NCI-H1436 treated with DMSO at 0.1 percent for 48 hours (cell line): Measurements from ENCODE around the gene PTPRB.
A peak's percentile ranks its signal among the peaks of the same experiment; 100 is the strongest.

Experiments
- DNase-seq: peaks from one replicate; lab custom pipeline; 2025; lab: John Stamatoyannopoulos, UW

PTPRB gene

GRCh38 chr12:70592664-70593063 is 44.6 kb downstream of the PTPRB start:
- no peak for DNase-seq

DNA sequence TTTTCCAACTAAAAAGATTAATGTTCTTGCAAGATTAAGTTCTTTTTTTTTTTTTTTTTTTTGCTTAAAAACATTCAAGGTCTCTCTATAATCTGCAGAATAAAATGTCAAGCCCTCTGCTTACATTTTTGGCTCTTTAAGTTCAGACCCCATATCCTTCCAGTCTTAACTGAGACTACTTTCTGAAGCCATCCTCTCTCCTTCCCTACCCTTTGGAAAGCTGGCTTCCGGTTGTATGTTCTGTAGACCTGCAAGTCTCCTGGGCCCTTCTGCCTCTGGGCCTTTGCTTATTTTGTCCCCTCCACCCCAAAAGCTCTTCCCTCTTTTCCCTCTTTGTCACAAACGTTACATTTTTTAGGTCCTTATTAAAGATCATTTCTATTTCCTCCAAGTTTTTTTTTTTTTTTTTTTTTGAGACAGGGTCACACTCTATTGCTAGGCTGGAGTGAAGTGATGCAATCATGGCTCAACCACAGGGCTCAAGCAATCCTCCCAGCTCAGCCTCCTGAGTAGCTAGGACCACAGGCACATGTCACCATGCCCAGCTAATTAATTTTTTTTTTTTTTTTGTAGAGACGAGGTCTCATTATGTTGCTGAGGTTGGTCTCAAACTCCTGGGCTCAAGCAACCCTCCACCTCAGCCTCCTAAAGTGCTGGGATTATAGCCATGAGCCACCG is 46.5 kb downstream of the PTPRB start:
- DNase-seq = no peak

DNA sequence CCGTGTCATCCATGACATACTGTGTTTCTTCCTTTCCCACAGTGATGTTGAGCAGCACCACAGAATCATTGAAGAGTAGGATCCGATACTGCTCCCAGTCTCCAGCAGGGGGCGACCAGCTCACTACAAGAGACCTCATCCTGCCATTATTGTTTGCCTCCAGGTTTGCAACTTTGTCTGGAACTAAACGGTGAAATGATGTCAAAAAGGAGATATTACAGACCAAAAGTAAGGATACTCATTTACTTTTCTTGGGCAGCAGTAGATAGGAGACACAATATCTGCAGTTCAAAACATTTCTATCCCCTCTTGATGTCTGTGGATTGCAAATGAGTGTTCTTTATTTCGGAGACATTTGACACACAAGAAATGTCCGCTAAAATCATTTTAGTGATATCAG is 47.2 kb downstream of the PTPRB start:
- no peak for DNase-seq

- DNase-seq = no peak
These were observed 52.9 kb downstream of the PTPRB start for GRCh38 chr12:70584332-70584731.

DNA sequence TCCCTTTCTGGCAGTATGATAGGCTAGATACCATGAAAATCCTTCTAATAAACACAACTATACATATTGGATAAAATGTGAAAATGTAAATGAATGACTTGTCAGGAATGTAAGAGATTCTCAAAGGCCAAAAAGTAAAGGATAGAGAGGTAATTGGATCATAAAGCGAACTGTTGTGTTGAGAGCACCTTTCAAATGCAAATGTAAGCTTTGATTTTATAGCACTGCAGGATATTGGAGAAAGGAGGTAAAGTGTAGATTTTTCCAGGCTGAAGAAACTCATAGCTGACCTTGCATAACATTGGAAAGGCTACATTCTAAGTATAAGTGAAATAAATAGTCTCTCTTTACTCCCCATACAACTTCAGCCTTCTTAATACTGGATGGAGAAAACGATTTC is 54.0 kb downstream of the PTPRB start:
- no peak for DNase-seq

GRCh38 chr12:70581208-70581607 is 56.0 kb downstream of the PTPRB start:
- no peak for DNase-seq

DNA sequence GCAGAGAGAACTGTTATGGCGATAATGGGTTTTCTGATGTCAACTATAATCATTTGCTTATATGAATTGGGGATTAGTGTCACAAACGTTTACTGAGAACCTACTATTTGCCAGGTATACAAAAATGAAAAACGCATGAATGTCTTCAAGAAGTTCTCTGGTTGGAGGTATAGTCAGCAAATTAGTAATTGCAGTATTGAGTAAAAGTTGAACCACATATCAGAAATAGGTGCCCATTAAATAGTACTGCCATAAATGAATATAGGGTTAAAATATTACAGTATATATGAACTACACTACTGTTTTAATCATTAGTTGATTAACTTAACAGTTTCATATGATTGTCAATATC is 60.0 kb downstream of the PTPRB start:
- DNase-seq = no peak

- DNase-seq = peak; percentile 17
These were observed 60.6 kb downstream of the PTPRB start for GRCh38 chr12:70576341-70577282.

DNA sequence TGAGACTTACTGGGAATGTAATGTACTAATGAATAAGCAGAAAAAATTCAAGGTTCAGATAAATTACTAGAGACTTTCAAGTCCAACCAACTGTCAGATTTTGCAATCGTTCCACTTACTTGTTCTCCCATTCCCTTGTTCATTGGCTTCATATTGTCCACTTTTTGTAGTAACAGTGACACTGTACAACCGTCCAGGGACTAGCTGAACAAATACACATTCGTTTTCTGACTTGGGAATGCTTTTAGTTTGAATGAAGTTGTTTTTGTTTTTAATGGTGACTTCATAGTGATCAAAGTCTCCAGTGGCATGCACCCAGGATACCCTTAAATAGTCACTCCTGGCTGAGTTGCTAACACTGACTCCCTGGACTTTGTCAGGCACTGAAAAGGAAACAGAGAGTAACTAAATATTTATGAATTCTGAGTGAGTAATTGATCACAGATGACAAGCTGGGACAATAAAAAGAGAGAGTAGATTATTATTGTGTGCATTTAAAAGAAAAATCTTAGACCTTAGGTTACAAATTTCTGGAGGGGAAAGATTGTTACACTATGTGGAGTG is 65.4 kb downstream of the PTPRB start:
- no peak for DNase-seq

DNA sequence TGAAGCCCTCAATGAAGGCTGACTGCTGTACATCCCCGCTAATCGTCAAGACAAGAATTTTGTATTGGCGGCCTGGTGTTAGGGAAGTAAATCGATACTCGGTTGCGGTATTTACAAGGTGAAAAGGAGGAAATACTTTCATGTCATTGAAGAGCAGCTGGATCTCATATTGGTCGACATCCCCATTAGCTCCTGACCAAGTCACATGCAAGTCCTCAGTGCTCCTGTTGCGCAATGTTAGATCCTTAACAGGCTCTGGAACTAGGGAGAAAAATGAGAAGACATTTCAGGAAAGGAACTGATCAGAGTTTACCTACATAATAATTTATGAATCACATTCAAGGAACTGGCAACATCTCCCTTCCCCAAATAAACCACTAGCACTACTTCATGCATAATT is 66.2 kb downstream of the PTPRB start:
- DNase-seq = no peak

DNA sequence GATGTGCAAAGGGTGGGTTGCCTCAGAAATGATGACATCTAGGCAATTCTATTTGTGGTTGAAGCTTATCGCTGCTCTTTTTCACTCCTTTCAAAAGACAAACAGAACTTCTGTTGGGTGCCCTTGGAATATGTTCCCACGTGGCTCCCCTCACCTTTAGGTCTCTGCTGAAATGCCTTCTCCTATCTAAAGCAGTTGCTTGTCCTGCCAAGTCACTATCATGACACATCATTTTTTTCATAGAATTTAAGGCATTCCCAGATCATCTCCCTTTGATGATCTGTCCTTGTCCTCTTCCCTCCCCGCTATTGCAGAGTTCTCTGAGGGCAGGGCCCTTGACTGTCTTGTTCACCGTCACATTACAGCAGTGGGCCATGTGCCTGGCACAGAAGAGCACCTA is 75.7 kb downstream of the PTPRB start:
- no peak for DNase-seq

DNA sequence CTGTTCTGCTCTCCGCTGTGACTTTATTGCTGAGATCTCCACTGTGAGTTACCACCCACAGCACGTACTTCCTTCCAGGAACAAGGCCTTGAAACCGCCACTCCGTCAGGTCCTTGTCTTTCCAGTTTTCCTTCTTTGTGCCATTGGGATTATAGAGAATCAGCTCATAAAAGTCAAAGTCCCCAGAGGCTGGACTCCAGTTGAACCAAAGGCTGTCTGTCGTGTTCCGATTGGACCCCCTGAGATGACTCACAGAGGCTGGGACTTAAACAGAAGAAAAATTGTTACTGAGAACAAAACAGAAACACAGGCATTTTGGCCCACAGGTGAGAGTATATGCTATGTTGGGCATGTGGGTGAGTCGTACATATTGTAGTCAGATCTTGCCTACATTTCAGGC is 76.6 kb downstream of the PTPRB start:
- no peak for DNase-seq

DNA sequence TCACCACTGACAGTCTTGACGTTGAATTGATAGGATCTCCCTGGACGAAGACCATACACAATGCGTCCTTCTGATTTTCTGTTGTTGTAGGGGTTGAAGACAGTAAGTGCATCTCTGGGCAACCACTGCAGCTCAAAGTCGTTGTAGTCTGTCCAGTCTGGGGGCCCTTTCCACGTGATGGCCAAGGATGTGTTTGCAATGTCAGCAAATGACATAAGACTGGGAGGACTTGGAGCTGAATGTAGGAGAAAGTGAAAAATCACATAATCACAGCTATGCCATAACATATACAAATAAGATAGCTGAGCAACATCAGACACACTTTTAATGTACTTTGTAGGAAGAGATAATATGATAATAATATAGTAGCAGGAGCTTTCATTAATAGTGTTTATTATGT is 77.8 kb downstream of the PTPRB start:
- no peak for DNase-seq

GRCh38 chr12:70557583-70558191 is 79.5 kb downstream of the PTPRB start:
- DNase-seq = no peak

DNA sequence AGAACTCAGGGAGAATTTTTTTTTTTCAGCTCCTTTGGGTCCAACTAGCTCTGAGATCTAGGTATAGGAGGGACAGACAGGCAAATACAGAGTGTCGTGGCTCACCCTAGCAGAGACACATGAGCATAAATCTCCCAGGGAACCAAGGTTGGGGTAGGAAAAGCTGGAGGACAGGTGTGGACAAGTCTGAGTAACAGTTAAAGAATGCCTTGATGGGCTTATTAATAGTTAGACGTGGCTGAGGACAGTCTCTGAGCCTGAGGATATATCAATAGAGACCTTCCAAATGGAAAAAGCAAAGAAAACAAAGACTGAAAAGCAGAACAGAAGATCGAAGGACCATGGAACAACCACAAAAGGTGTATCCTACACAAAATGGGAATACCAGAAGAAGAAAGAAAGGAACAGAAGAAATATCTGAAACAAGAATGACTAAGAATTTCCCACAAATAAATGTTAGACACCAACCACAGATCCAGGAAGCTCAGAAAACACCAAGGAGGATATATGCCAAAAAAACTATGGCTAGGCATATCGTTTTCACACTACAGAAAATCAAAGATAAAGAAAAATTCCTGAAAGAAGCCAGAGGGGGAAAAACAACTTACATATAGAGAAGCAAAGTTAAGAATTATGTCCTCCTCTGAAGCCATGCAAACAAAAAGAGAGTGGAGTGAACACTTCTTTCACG is 80.9 kb downstream of the PTPRB start:
- no peak for DNase-seq

DNA sequence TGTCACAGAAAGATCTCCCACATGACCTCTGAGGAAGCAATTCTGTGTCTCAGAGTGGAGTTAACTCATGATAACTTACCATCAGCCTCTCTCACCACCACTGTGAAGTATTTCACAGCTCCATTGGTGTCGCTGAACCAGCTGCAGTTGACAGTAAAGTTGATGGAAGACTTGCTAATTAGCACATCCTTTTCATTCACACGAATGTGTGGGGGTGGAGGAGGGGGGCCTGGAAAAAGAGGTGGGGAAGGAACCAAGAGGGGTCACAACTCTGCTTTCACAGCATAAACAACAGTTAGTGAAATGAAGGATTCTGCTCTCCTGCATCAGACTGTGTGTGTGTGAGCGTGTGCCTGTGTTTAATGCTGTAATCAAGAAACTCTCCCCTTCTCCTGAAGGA is 82.1 kb downstream of the PTPRB start:
- no peak for DNase-seq

- no peak for DNase-seq
These were observed 83.8 kb downstream of the PTPRB start for GRCh38 chr12:70553391-70553859.

DNA sequence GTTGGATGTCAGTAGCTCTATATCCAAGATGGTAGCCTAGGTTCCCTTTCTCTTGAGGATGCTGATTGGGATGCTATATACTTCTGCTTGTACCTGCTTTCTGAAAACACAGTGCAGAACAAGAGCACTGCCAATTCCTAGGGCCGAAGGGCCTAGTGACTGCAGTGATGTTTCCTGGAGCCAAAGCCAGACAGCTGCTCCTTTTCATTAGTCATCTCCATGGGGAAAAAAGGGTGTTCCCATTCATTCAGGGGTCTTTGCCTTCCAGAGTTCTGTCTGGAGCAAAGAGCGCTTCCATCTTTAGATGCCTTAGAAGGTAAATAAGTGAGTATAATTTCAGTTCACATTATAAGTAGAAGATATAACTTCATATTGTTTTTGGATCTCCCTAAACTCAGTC is 85.5 kb downstream of the PTPRB start:
- DNase-seq = no peak

DNA sequence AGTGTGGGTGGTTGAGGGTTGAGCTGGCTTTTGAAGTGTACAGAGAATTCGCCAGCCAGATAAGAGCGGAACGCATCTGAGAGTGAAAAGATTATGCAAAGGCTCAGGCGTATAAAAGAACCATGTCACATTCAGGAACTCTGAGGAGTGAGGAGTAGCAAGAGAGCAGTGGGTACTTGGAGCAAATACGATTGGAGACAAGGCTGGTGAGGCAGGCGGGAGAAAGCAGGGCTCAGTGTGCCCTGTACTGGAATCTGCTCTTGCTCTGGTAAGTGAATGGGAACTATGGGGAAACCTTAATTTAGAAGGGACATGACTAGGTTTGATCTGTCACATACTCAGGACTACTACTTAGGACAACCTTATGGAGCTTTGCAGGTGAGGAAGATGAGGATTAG is 87.0 kb downstream of the PTPRB start:
- no peak for DNase-seq

GRCh38 chr12:70549340-70550179 is 87.7 kb downstream of the PTPRB start:
- no peak for DNase-seq

DNA sequence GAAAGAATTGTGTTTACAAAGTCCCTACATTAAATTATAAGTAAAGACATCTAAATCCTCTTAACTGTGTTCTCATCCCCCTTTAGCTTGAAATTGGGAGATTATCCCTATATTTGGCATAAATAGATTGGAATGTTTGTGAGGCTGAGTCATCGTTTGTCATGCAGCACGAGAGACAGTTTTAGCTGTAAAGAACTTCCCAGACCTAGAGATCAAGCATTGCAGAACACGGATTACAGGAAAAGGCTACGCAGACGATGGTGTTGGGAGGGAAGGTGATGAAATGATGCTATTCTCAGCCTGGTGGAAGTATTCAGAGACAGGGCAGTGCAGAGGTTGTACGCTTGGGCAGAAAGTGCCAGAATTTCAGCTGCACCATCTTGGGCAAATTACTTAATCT is 93.8 kb downstream of the PTPRB start:
- no peak for DNase-seq
